Endothelial cell (in vitro differentiated cells): ENCODE measurements around the gene MMS22L. TPM values are rescaled to one million over a fixed set of nuclear protein-coding genes. Genes with fewer than 3 reads are reported as not detected.

Experiments used
- DNase-seq: peaks from one replicate; pipeline ENCODE4 v3.0.0; 2021; ENCODE audit warnings: low spot score
- H3K27ac Mint-ChIP-seq: one replicate; pipeline ENCODE4 v1.8.0; 2021; ENCODE audit warnings: mixed read lengths, inconsistent platforms; ENCODE audit not compliant: unreplicated experiment
- H3K27me3 Mint-ChIP-seq: one replicate; pipeline ENCODE4 v1.8.0; 2021; ENCODE audit warnings: mild to moderate bottlenecking, moderate library complexity, mixed read lengths, inconsistent platforms; ENCODE audit not compliant: unreplicated experiment
- H3K36me3 Mint-ChIP-seq: one replicate; pipeline ENCODE4 v1.8.0; 2021; ENCODE audit warnings: mild to moderate bottlenecking, low read depth, mixed read lengths, inconsistent platforms; ENCODE audit not compliant: unreplicated experiment
- H3K4me1 Mint-ChIP-seq: one replicate; pipeline ENCODE4 v1.8.0; 2021; ENCODE audit warnings: mild to moderate bottlenecking, mixed read lengths, inconsistent platforms; ENCODE audit not compliant: unreplicated experiment
- H3K4me3 Mint-ChIP-seq: one replicate; pipeline ENCODE4 v1.8.0; 2021; ENCODE audit warnings: mild to moderate bottlenecking, mixed read lengths, inconsistent platforms; ENCODE audit not compliant: unreplicated experiment
- H3K9me3 Mint-ChIP-seq: one replicate; pipeline ENCODE4 v1.8.0; 2021; ENCODE audit warnings: mixed read lengths, inconsistent platforms; ENCODE audit not compliant: unreplicated experiment
- long read RNA-seq: library from polyadenylated mRNA; unstranded; transcript quantifications from one replicate; pipeline ENCODE4 v2.0.0, GENCODE V29; 2020; ENCODE audit not compliant: unreplicated experiment
- total RNA-seq: library from RNA; stranded (reverse); fragmentation: NEBNext Ultra II Directional; extraction: Animal tissue kit (Norgen Biotek cat#: 25700); gene quantifications from one replicate; pipeline ENCODE4 v1.2.1, GENCODE V29; 2021; ENCODE audit not compliant: unreplicated experiment
- TF ChIP-seq, protein P1 (sequence below): fragments of 200-600 bp; sonication (generic); IDR thresholded peaks from one replicate; pipeline ENCODE4 v1.5.0; 2021; ENCODE audit warnings: antibody characterized with exemption; ENCODE audit not compliant: unreplicated experiment

The MMS22L gene, protein sequence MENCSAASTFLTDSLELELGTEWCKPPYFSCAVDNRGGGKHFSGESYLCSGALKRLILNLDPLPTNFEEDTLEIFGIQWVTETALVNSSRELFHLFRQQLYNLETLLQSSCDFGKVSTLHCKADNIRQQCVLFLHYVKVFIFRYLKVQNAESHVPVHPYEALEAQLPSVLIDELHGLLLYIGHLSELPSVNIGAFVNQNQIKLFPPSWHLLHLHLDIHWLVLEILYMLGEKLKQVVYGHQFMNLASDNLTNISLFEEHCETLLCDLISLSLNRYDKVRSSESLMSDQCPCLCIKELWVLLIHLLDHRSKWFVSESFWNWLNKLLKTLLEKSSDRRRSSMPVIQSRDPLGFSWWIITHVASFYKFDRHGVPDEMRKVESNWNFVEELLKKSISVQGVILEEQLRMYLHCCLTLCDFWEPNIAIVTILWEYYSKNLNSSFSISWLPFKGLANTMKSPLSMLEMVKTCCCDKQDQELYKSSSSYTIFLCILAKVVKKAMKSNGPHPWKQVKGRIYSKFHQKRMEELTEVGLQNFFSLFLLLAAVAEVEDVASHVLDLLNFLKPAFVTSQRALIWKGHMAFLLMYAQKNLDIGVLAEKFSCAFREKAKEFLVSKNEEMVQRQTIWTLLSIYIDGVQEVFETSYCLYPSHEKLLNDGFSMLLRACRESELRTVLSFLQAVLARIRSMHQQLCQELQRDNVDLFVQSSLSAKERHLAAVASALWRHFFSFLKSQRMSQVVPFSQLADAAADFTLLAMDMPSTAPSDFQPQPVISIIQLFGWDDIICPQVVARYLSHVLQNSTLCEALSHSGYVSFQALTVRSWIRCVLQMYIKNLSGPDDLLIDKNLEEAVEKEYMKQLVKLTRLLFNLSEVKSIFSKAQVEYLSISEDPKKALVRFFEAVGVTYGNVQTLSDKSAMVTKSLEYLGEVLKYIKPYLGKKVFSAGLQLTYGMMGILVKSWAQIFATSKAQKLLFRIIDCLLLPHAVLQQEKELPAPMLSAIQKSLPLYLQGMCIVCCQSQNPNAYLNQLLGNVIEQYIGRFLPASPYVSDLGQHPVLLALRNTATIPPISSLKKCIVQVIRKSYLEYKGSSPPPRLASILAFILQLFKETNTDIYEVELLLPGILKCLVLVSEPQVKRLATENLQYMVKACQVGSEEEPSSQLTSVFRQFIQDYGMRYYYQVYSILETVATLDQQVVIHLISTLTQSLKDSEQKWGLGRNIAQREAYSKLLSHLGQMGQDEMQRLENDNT
- total RNA-seq: 14.4 TPM
- long read RNA-seq, partial matches to known transcripts: 0 of 2 reads
- long read RNA-seq, other reads (novel, unspliced or antisense): 2 of 2 reads

DNA sequence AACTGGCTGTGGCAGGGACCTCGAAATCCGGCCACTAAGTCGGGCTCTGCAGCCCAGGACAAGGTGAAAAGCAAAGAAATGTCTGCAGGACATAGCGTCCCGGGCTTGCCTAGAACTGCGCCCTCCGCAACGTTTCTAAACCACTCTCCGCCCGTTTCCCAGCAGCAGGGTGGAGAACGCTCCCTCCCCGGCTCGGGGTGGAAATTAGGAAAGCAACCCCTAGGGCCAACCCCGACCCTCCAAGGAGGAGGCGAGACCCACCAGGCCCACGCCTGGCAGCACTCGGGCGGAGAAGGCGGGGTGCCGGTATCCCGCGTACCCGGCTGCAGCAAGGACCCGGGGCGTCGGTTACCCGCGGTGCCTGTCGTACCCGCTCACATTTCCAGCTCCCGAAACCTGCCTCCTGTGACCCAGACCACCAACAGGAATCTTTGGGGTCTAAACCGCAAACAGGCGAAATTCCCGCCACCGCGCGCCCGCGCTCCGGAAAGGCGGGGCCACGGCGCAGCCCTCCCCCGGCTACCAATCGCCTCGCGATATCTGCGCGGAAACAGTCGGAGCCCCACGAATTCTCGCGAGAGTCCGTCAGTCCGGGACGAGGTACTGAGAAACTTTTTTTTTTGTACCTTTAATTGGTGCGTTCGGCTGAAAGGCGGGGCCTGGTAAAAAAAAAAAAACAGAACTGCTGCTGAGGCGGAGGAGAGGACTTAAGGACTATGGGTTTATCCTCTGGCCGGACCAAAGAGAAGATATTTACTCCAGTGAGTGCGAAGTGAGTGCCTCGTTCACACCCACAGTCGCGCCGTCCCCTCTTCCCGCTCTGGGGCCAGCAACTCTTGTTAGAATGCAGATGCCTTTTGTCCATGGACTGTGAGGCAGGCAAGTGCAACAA is at the start of gene MMS22L:
Gene MMS22L (minus strand): TSS at position 491 of the 892 bp plus-strand sequence. CDS start 739 bp downstream, outside the sequence.
- H3K27ac Mint-ChIP-seq: peak within 1 kb of the TSS; percentile 87

DNA sequence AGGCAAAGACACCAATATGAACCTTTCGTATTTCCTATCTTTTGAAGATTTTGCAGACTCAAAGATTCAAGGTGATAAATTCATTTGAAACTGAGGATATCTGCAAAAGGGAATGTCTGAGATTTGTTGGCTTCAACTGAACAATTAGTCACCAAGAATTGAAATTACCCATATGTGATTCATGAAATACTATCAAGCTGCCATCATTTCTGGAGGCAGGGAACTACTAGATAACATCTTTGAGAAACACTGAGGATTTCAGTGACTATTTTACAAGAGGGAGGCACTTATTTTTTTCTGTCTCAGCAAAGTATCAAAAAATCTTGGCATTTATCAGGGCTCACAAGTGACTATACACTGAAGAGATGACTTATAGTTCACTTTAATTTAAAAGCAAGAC is 39.8 kb upstream of the MMS22L start:
- Mint-ChIP-seq H3K4me3 (no peak overlapping the region), H3K9me3 (no peaks in the 10 kb centered on the region), H3K27ac (no peak overlapping the region), H3K4me1 (no peaks in the 10 kb centered on the region), H3K36me3 (no peaks in the 10 kb centered on the region), H3K27me3 (peaks cover 2% of the 10 kb centered on the region)
- TF ChIP-seq, protein P1, sequence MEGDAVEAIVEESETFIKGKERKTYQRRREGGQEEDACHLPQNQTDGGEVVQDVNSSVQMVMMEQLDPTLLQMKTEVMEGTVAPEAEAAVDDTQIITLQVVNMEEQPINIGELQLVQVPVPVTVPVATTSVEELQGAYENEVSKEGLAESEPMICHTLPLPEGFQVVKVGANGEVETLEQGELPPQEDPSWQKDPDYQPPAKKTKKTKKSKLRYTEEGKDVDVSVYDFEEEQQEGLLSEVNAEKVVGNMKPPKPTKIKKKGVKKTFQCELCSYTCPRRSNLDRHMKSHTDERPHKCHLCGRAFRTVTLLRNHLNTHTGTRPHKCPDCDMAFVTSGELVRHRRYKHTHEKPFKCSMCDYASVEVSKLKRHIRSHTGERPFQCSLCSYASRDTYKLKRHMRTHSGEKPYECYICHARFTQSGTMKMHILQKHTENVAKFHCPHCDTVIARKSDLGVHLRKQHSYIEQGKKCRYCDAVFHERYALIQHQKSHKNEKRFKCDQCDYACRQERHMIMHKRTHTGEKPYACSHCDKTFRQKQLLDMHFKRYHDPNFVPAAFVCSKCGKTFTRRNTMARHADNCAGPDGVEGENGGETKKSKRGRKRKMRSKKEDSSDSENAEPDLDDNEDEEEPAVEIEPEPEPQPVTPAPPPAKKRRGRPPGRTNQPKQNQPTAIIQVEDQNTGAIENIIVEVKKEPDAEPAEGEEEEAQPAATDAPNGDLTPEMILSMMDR: no peak
- no peak for DNase-seq

More for the DNA sequence above, at the start of gene MMS22L:
- Mint-ChIP-seq H3K9me3 (no peaks in the 10 kb centered on the region), H3K4me3 (peak within 1 kb of the TSS; percentile 96), H3K4me1 (peaks cover 9% of the 10 kb centered on the region), H3K27me3 (peaks cover 5% of the 10 kb centered on the region), H3K36me3 (no peaks in the 10 kb centered on the region)
- peak; percentile 94 for DNase-seq
- TF ChIP-seq, protein P1: no peak

GRCh38 chr6:97322226-97322625 is 39.2 kb upstream of the MMS22L start:
- Mint-ChIP-seq H3K27ac (no peak overlapping the region), H3K4me1 (no peaks in the 10 kb centered on the region), H3K4me3 (no peak overlapping the region), H3K27me3 (peaks cover 2% of the 10 kb centered on the region), H3K36me3 (no peaks in the 10 kb centered on the region), H3K9me3 (no peaks in the 10 kb centered on the region)
- TF ChIP-seq, protein P1: no peak
- DNase-seq: no peak

GRCh38 chr6:97316978-97317377 is 34.0 kb upstream of the MMS22L start:
- no peaks in the 10 kb centered on the region for H3K4me1 Mint-ChIP-seq
- TF ChIP-seq, protein P1: no peak
- no peaks in the 10 kb centered on the region for H3K9me3 Mint-ChIP-seq
- H3K4me3 Mint-ChIP-seq: no peak overlapping the region
- no peaks in the 10 kb centered on the region for H3K36me3 Mint-ChIP-seq
- H3K27me3 Mint-ChIP-seq: no peaks in the 10 kb centered on the region
- no peak overlapping the region for H3K27ac Mint-ChIP-seq
- DNase-seq: no peak
